CD4-positive, alpha-beta T cell (primary cell): ENCODE results near the gene MRPL45. TPM values are rescaled to one million over a fixed set of nuclear protein-coding genes. Genes with fewer than 3 reads are reported as not detected.

Experiments
- ATAC-seq: fragments of 200-7000 bp; cut with Tn5 transposase; one replicate; pipeline ENCODE4 v1.10.0; 2022; ENCODE audit warnings: mild to moderate bottlenecking; ENCODE audit not compliant: poor library complexity
- CTCF ChIA-PET: fragments of 350-600 bp; sonication (Branson Sonifier 250); formaldehyde crosslinking; loops from one replicate; lab custom pipeline; 2021; ENCODE audit warnings: antibody characterized with exemption, inconsistent platforms; lab: Charles Lee
- POLR2A ChIA-PET: fragments of 350-600 bp; sonication (Branson Sonifier 250); formaldehyde crosslinking; loops from one replicate; lab custom pipeline; 2021; ENCODE audit warnings: antibody characterized with exemption, inconsistent platforms; lab: Charles Lee
- DNase-seq, 14 experiments: peaks; one replicate each; pipeline ENCODE4 v3.0.0-alpha.2; 2013 to 2020; ENCODE audit warnings: mixed read lengths in 2 of 14
- H3K27ac ChIP-seq, 2 donors: one replicate each; pipeline versions ENCODE4 v1.5.1 to v1.7.0; 2013; ENCODE audit warnings: low read length in 2 of 2, low read depth in 1 of 2, mild to moderate bottlenecking in 1 of 2
- H3K27me3 ChIP-seq, 2 experiments: 1 replicate in 1 of 2; 2 replicates in 1 of 2; pipeline versions ENCODE4 v1.6.1 to v1.7.0; 2013; ENCODE audit warnings: low read length in 2 of 2, control low read depth in 1 of 2, mild to moderate bottlenecking in 1 of 2, moderate library complexity in 1 of 2; ENCODE audit not compliant: insufficient read depth in 2 of 2, control insufficient read depth in 1 of 2
- H3K36me3 ChIP-seq: one replicate; pipeline ENCODE4 v1.6.1; 2013; ENCODE audit warnings: low read length, control low read depth; ENCODE audit not compliant: insufficient read depth
- H3K4me1 ChIP-seq: one replicate; pipeline ENCODE4 v1.6.1; 2013; ENCODE audit warnings: low read length, control low read depth; ENCODE audit not compliant: insufficient read depth
- H3K4me3 ChIP-seq: one replicate; pipeline ENCODE4 v1.5.1; 2013; ENCODE audit warnings: mild to moderate bottlenecking, low read length, moderate library complexity
- H3K9me3 ChIP-seq, 2 experiments: 1 replicate in 1 of 2; 2 replicates in 1 of 2; pipeline versions ENCODE4 v1.6.1 to v1.7.0; 2013; ENCODE audit warnings: low read length in 2 of 2, mild to moderate bottlenecking in 2 of 2, control low read depth in 1 of 2, moderate library complexity in 1 of 2; ENCODE audit not compliant: control insufficient read depth in 1 of 2, insufficient read depth in 1 of 2
- H3K27ac Mint-ChIP-seq: one replicate; pipeline ENCODE4 v1.8.0; 2020; ENCODE audit warnings: mixed read lengths
- H3K27me3 Mint-ChIP-seq: one replicate; pipeline ENCODE4 v1.8.0; 2021; ENCODE audit warnings: mixed read lengths
- H3K36me3 Mint-ChIP-seq: one replicate; pipeline ENCODE4 v1.8.0; 2021; ENCODE audit warnings: low read depth, mixed read lengths
- H3K4me1 Mint-ChIP-seq: one replicate; pipeline ENCODE4 v1.8.0; 2021; ENCODE audit warnings: low read depth, mixed read lengths
- H3K4me3 Mint-ChIP-seq: one replicate; pipeline ENCODE4 v1.8.0; 2020; ENCODE audit warnings: mild to moderate bottlenecking, mixed read lengths
- H3K9me3 Mint-ChIP-seq: one replicate; pipeline ENCODE4 v1.8.0; 2020; ENCODE audit warnings: mixed read lengths
- intact Hi-C, 2 experiments: fragments of 100-400 bp; cut with DNase I in 1 of 2; cut with micrococcal nuclease in 1 of 2; formaldehyde crosslinking; loops; one replicate each; pipeline versions ENCODE4 v1.15.1 to v1.9.0; 2023 to 2025; cut with DNase I, micrococcal nuclease
- total RNA-seq, 174 experiments: library from RNA in 2 of 174; stranded (reverse) in 2 of 174; gene quantifications; one replicate each; pipeline ENCODE4 v1.2.3 and lab custom pipeline; 2021 to 2026
- TF ChIP-seq, protein P1 (sequence below): fragments of 200-600 bp; IDR thresholded peaks from one replicate; pipeline ENCODE4 v1.8.0; 2022; ENCODE audit warnings: antibody characterized with exemption, mild to moderate bottlenecking

Gene MRPL45
- total RNA-seq, 2 experiments from 2014 or later, result 17.5 to 17.7 TPM

DNA sequence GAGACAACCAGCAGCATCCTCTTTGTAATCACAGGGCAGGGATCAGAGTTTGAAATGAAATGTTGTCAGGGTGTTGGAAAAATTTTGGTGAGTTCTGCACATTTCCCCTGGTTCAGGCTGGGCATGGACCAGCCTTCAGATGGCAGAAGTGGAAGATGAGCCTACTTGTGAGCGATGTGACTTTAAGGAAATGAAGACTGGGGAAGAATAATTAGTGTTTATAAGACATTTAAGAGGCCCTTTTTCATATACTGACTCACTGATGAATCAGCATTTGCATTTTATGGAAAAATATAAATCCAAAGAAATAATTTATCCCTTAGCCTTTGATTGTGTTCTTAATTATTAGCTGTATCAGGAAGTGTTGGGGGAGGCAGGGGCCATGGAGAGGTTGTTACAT lies 25.9 kb downstream of the MRPL45 start:
- H3K36me3 Mint-ChIP-seq, result peaks cover 40% of the 10 kb centered on the region

DNA sequence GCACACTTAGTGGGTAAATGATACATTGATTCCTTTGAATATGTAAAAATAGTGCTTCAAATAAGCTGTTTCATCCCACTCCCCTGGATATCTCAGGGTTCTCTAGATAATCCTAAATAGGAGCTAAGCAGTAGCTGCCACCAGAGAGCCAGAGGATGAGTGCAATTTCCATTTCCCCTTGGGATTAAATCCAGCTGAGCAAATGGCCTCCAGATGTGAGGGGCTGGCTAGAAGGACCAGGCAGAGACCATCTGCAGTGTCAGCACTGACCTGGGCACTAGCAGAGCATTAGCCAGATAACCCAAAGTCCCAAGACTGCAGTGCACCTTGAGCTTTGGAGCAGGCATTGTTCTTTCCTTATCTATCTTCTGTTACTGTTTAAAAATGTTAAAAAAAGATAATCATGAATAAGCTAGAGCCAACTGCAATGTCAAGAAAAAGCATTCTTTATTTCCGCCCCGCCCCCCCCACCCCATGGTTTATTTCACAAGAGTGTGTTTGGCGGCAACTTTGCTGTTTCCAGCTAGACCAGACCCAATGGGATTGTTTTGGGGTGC lies 27.3 kb downstream of the MRPL45 start:
- no peak overlapping the region for H3K4me3 Mint-ChIP-seq
- H3K4me1 Mint-ChIP-seq, result peaks cover 14% of the 10 kb centered on the region
- H3K9me3 ChIP-seq, result no peaks in the 10 kb centered on the region
- H3K27ac Mint-ChIP-seq, result no peak overlapping the region
- intact Hi-C loops, result no loop called here
- H3K36me3 Mint-ChIP-seq, result peaks cover 35% of the 10 kb centered on the region
- no peak overlapping the region for H3K4me3 ChIP-seq
- no peak for DNase-seq
- no peaks in the 10 kb centered on the region for H3K27me3 ChIP-seq
- H3K27me3 Mint-ChIP-seq, result no peaks in the 10 kb centered on the region
- no peaks in the 10 kb centered on the region for H3K4me1 ChIP-seq
- H3K9me3 Mint-ChIP-seq, result no peaks in the 10 kb centered on the region
- no peak for ATAC-seq
- TF ChIP-seq, protein P1, sequence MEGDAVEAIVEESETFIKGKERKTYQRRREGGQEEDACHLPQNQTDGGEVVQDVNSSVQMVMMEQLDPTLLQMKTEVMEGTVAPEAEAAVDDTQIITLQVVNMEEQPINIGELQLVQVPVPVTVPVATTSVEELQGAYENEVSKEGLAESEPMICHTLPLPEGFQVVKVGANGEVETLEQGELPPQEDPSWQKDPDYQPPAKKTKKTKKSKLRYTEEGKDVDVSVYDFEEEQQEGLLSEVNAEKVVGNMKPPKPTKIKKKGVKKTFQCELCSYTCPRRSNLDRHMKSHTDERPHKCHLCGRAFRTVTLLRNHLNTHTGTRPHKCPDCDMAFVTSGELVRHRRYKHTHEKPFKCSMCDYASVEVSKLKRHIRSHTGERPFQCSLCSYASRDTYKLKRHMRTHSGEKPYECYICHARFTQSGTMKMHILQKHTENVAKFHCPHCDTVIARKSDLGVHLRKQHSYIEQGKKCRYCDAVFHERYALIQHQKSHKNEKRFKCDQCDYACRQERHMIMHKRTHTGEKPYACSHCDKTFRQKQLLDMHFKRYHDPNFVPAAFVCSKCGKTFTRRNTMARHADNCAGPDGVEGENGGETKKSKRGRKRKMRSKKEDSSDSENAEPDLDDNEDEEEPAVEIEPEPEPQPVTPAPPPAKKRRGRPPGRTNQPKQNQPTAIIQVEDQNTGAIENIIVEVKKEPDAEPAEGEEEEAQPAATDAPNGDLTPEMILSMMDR, result no peak
- ChIA-PET POLR2A (no interaction called here), CTCF (interaction anchor here (1.9 kb wide), 1 partner anchor 25 kb away, joined by 5 read pairs; no protein-coding TSS in a partner anchor)
- H3K27ac ChIP-seq, result no peak overlapping the region
- H3K36me3 ChIP-seq, result peaks cover 14% of the 10 kb centered on the region

More for the DNA sequence above, 25.9 kb downstream of the MRPL45 start:
- ATAC-seq, result no peak
- H3K27ac ChIP-seq, result no peak overlapping the region
- TF ChIP-seq, protein P1, result no peak
- H3K27me3 Mint-ChIP-seq, result no peaks in the 10 kb centered on the region
- intact Hi-C loops, result no loop called here
- H3K4me1 Mint-ChIP-seq, result peaks cover 14% of the 10 kb centered on the region
- H3K4me3 Mint-ChIP-seq, result no peak overlapping the region
- ChIA-PET POLR2A (no interaction called here), CTCF (interaction anchor here (0.9 to 1.1 kb wide), 2 partner anchors 26 to 92 kb away, joined by 3 read pairs; no protein-coding TSS in a partner anchor)
- no peak overlapping the region for H3K27ac Mint-ChIP-seq
- DNase-seq, result no peak
- no peaks in the 10 kb centered on the region for H3K4me1 ChIP-seq
- H3K9me3 Mint-ChIP-seq, result no peaks in the 10 kb centered on the region
- H3K4me3 ChIP-seq, result no peak overlapping the region
- peaks cover 14% of the 10 kb centered on the region for H3K36me3 ChIP-seq
- no peaks in the 10 kb centered on the region for H3K9me3 ChIP-seq
- H3K27me3 ChIP-seq, result no peaks in the 10 kb centered on the region

DNA sequence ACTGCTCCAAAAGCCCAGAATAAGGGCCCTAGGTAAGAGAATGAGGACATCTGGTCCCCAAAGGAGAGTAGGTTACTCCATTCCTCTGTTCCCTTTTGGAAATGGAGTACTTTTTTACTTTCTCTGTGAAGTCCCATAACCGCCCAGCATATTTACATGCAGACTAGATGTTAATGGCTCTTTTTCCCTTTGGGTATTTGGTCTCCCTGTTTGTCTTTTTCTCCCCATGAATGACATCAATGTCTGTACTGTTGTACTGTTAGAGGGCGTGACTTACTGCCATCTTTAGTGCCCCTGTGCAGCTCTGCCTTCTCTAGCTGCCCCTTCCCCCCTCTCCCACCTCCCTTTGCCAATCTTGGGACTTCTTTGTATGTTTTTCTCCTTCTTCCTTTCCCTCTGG lies 27.8 kb downstream of the MRPL45 start:
- ChIA-PET CTCF (interaction anchor here (1.9 kb wide), 1 partner anchor 24 kb away, joined by 5 read pairs; no protein-coding TSS in a partner anchor), POLR2A (no interaction called here)
- H3K36me3 ChIP-seq, result peaks cover 10% of the 10 kb centered on the region
- TF ChIP-seq, protein P1, result no peak
- Mint-ChIP-seq H3K36me3 (peaks cover 31% of the 10 kb centered on the region), H3K27me3 (no peaks in the 10 kb centered on the region), H3K9me3 (no peaks in the 10 kb centered on the region), H3K4me1 (peaks cover 14% of the 10 kb centered on the region), H3K27ac (no peak overlapping the region), H3K4me3 (no peak overlapping the region)
- no peak for DNase-seq
- H3K27ac ChIP-seq, result no peak overlapping the region
- H3K9me3 ChIP-seq, result no peaks in the 10 kb centered on the region
- ATAC-seq, result no peak
- intact Hi-C loops, result no loop called here
- H3K4me3 ChIP-seq, result no peak overlapping the region
- no peaks in the 10 kb centered on the region for H3K4me1 ChIP-seq
- H3K27me3 ChIP-seq, result no peaks in the 10 kb centered on the region
